GM19035 (cell line): Measurements from ENCODE around the gene FAM168A.
"Not testable (repeated sequence)": the region's sequence is repeated elsewhere in the genome, so short reads cannot be mapped to it uniquely, and the experiment has no call there.

Source experiments
- ATAC-seq: cut with Tn5 transposase; IDR thresholded peaks from one replicate; pipeline ENCODE4 v1.9.1; 2021; ENCODE audit not compliant: unreplicated experiment

The FAM168A gene

GRCh38 chr11:73473252-73473651 is 124.7 kb downstream of the FAM168A start:
- ATAC-seq, result no peak

- not testable (repeated sequence) for ATAC-seq
These were observed 127.8 kb downstream of the FAM168A start for GRCh38 chr11:73470036-73470612.

GRCh38 chr11:73469401-73469800 is 128.5 kb downstream of the FAM168A start:
- ATAC-seq, result no peak

GRCh38 chr11:73468590-73469161 is 129.2 kb downstream of the FAM168A start:
- no peak for ATAC-seq

- no peak for ATAC-seq
These were observed 130.4 kb downstream of the FAM168A start for GRCh38 chr11:73467505-73467904.

- ATAC-seq, result no peak
These were observed 131.3 kb downstream of the FAM168A start for GRCh38 chr11:73466643-73467042.

- ATAC-seq, result no peak
These were observed 132.0 kb downstream of the FAM168A start for GRCh38 chr11:73465871-73466270.

- no peak for ATAC-seq
These were observed 132.8 kb downstream of the FAM168A start for GRCh38 chr11:73465023-73465675.

GRCh38 chr11:73464347-73464746 is 133.6 kb downstream of the FAM168A start:
- ATAC-seq, result no peak

GRCh38 chr11:73463359-73463758 is 134.6 kb downstream of the FAM168A start:
- ATAC-seq, result no peak

GRCh38 chr11:73461964-73462363 is 135.9 kb downstream of the FAM168A start:
- ATAC-seq, result no peak

- no peak for ATAC-seq
These were observed 136.5 kb downstream of the FAM168A start for GRCh38 chr11:73461335-73461840.

GRCh38 chr11:73458201-73458600 is 139.7 kb downstream of the FAM168A start:
- no peak for ATAC-seq

GRCh38 chr11:73454987-73455386 is 142.9 kb downstream of the FAM168A start:
- ATAC-seq, result no peak

- ATAC-seq, result no peak
These were observed 144.3 kb downstream of the FAM168A start for GRCh38 chr11:73453562-73453961.

- no peak for ATAC-seq
These were observed 145.2 kb downstream of the FAM168A start for GRCh38 chr11:73452726-73453125.

GRCh38 chr11:73451896-73452295 is 146.0 kb downstream of the FAM168A start:
- no peak for ATAC-seq

- ATAC-seq, result no peak
These were observed 151.1 kb downstream of the FAM168A start for GRCh38 chr11:73446766-73447165.

- ATAC-seq, result no peak
These were observed 151.9 kb downstream of the FAM168A start for GRCh38 chr11:73445980-73446379.

GRCh38 chr11:73439002-73439843 is 158.7 kb downstream of the FAM168A start:
- ATAC-seq, result no peak

GRCh38 chr11:73436859-73437258 is 161.1 kb downstream of the FAM168A start:
- ATAC-seq, result not testable (repeated sequence)
